NCI-H345 (cell line): ENCODE data around the gene MAP6.
"Not testable (repeated sequence)": the region's sequence is repeated elsewhere in the genome, so short reads cannot be mapped to it uniquely, and the experiment has no call there.

Experiments
- DNase-seq: peaks from one replicate; lab custom pipeline; 2025; lab: John Stamatoyannopoulos, UW

The MAP6 gene

DNA sequence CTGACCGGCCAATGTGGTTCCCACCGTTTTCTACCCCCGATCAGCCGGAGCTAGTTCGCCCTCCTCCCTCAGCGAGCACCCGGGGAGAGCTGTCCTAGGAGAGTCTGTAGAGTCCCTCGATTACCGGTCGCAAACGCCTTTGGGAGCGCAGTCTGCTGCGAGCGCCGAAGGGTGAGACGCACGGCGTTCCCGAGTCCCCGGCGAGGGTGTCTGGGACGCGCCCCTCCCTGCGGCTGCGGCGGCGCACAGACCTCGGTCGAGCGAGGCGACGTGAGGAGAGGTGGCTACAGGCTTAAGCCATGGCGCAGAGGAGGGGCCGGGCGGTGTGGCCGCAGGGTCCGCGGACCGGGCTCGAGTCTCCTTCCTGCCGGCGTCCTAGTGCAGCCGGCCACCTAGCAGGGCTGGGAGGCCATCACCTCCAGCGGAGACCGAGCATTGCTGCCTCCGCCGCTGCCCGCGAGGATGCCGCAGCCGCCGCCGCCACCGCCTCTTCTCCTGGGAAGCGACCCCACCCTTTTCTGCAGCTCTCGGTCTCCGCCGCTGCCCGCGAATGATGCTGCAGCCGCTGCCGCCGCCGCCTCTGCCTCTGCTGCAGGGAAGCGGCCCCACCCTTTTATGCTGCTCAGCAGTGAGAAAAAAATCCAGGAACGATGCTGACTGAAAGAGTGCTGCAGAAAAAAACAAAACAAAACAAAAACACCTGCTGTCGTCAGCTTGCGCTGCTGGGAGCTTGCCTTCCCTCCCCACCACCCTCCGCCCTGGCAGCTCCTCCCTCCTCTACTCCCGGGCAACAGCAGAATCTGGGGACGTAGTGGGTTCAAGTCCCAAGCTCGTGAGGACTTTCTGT is at the start of gene MAP6:
Gene MAP6, minus strand, starts transcription at position 588 of the 847 bp plus-strand sequence. CDS start 669 bp downstream, outside the sequence.
- DNase-seq = peak; percentile 76

DNA sequence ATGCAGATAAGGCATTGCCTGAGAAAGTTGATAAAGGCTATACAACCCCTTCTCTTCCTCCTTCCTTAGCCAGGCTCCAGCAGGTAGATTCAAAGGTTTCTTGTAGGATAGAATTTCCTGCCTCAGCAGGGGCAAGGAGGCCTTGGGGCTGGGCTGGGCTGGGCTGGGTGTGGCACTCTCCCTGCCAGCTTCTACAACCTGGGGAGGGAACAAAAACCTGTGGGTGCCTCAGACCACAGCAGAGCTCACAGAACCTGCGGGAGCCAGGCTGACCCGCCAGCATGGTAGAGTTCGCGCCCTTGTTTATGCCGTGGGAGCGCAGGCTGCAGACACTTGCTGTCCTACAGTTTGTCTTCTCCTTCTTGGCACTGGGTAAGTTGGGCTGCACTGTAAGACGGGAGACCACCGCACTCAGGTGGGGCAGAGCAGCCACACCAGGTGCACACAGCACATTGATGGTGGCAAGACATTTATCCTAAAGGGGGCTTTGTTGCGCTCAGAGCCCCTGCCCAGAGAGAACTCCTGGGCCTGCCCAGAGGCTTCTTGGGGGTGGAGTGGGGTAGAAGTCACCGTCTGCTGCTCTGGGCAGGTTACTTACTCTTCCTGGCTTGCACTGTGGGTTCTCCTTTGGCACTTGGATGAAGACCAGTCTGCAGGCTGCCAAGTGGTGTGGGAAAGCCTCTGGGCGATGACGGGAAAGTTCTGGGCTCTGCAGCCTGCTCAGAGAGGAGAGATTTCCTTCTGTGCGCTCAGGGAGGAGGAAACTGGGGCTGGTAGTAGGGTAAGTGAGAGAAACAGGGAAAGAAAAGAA is 49.0 kb upstream of the MAP6 start, which contains the start of gene MOGAT2:
Gene MOGAT2, plus strand, starts transcription at position 231 of the 811 bp plus-strand sequence. Its CDS starts 51 bp downstream, at position 282.
- DNase-seq = no peak

DNA sequence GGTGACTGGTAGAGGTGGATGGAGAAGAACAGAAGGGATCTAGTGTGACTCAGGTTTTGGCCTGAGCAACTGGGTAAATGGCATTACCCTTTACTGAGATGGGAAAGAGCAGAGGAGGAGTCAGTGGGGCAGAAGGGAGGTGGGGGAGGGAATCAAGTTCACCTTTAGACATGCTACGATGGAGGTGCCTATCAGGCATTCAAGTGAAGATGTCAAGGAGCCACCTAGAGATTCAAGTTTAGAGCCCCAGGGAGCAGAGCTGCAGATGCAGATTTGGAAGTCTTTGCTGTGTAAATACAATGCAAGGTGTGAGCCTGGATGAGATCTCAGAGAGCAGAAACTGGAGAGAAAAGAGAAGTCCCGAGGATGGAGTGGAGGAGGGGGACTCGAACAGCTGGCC is 47.8 kb upstream of the MAP6 start:
- no peak for DNase-seq

DNA sequence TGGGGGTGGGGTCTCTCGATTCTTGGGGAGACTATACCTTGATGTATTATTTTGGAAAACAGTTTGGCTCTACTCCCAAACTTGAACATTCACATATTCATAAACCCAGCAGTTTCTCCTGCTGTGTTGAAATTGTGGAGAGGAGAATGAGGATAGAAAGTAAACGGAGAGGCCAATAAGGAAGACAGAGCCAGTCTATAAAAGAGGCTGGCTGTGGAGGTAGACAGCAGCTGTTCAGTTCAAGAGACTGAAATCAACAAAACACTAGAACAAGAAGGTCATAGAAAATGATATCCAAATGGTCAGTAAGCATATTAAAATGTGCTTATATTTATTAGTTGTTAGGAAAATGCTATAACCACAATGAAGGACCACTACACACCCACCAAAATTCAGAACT is 46.9 kb upstream of the MAP6 start:
- DNase-seq = no peak

DNA sequence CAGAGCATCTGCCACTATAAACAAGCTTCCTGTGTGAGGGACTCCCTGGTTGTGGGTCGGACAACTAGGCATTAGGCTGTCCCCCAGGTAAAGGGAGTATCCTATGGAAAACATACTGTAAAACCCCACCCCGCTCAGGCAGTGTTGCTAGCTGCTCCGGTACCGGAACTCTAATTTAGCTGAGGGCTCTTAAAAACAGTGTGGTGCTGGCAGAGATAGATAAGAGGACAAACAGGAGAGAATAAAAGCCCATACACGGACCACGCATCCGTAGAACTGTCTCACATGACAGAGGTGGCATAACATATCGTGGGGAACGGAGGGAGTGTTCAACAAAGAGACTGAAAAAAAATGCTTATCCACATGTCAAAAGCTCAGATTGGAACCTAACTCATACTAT is 45.4 kb upstream of the MAP6 start:
- peak; percentile 75 for DNase-seq

DNA sequence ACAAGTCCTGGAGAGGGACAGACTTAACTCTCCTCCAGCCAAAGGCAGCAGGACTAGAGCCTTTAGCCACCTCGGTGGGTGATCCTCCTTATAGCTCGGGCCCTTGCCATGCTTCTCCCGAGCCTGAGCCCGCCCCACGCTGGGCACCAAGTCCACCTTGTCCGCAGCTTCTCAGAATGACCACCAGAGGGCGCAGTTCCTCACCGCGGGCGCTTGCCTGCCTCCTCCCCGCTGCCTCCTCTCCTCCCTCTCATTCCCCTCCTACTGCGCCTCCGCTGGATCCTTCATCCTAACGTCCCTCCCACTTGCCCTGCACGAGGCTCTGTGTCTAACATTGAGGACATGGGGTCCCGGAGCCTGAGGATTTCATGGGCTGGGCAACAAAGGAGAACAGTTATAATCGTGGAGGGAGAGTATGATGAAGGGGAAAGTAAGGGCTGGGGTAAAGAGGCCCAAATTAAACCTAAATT is 37.5 kb upstream of the MAP6 start:
- DNase-seq = peak; percentile 70

DNA sequence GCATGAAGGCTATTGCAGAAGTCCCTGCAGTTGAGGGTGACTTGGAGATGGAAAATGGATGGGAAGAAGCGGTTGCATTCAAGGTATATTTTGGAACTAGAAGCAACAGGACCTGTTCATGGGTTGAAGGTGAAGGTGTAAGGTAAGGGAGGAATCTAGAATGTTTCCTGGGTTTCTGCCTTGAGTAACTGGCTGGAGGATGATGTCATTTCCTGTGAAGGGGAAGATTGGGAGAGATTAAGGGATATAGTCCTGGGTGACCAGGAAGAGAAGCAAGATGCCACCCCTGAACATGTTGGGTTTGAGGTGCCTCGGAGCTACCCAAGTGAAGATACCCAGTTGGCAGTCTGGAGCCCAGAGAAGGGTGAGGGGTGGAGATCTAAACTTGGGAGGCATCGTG is 36.7 kb upstream of the MAP6 start:
- DNase-seq = no peak

DNA sequence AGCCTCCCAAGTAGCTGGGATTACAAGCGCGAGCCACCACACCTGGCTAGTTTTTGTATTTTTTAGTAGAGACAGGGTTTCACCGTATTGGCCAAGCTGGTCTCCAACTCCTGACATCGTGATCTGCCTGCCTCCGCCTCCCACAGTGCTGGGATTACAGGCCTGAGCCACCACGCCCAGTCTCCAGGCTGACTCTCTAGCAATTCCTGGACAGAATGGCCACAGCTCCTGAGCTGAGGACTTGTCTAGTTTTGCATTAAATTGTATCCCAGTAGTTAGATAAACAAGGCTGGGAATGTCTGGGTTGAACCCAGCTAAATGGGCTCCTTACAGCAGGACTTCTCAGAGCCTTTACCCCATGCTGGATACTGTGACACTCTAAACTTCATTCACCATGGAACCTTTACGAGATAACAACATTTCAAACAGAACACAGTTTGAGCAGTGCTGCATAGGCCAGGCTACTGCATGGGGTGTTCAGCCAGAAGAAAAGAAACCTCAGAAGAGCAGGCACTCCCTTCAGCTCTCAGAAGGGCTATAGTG is 34.9 kb upstream of the MAP6 start:
- DNase-seq = no peak

DNA sequence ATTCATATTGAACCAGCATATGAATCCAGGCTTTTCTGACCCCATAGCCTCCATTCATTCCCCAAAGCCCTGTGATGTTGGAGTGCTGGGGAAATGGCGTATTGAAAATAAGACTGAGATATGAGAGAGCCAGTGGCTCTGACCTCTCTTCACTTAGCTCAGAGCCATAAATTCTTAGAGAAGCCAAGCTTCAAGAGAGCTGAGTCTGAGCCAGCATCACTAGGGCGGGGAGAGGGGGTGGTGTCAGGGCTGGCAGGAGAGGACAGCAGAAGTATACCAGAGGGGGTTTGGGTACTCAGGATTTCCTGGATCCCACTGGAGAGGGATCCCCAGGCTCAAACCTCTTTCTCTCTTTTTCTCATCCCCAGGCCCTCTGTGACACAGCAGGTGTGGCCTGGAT is 32.1 kb upstream of the MAP6 start:
- DNase-seq = no peak

DNA sequence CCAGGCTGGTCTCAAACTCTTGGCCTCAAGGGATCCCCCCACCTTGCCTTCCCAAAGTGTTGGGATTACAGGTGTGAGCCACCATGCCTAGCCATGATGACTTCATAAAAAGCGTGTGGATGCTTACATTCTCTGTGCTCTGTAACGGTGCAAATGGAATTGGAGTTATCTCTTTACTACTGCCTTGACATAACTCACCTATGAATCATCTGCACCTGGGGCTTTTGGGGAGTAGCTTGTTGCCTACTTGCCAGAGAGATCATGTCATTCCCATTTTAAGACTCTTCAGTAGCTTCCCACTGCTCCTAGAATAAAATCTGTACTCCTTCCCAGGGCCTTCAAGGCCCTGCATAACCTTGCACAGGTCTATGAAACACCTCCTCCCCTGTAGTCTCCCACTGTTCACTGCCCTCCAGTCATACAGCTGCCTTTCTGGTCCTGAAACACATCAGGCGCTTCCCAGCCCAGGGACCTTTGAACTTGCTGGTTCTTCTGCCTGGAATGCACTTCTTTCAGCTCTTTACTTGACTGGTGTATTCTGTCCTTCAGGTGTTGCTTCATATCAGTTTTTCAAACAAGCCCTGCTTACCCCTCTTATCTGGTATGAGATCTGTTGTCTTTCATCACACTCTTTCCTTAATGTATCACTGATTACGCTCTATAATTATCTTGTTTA is 29.2 kb upstream of the MAP6 start:
- no peak for DNase-seq

DNA sequence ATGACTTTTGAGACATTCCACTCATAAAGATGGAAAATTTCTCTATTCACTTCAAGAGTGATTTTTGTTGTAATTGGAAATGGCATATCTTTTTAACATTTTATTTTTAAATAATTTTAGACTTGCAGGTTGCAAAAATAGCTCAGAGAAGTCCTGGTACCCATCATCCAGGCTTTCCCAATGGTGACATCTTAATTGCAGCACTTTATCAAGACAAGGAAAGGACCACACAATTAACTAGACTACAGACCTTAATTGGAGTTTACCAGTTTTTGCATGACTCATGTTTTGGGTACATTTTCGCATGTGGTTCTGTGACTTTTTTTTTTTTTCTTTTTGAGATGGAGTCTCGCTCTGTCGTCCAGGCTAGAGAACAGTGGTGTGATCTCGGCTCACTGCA is 23.0 kb upstream of the MAP6 start:
- DNase-seq = no peak

DNA sequence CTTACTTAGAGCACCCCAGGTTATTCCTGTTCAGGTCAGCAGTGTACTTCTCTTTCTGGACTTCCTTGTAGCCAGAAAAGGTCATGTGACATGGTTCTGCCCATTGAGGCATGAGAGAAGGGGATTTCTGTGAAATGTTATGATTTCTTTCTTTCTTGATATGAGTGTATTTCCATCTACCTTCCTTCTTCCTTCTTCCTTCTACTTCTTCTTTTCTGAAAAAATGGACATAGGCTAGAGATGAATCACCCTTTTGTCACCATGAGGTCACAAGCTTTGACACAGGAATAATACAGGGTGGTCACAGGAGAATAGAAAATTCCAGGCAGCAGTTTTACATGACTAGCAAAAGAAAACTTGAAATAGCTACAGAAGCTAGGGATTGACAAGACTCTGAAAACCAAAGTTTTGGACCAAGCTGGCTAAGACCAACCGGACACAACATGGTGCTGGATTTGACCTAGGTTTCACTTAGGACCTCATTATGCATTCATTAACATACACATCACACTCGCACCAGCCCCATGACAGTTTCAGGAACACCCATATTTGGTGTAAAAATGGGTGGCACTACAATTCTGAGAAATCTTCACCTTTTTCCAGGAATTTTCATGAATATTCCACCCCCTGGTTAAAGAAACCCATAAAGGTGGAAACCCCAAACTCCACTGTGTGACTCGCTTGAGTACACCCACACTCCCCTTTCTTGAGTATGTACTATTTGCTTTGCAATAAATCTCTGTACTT is 21.2 kb upstream of the MAP6 start:
- DNase-seq = no peak

DNA sequence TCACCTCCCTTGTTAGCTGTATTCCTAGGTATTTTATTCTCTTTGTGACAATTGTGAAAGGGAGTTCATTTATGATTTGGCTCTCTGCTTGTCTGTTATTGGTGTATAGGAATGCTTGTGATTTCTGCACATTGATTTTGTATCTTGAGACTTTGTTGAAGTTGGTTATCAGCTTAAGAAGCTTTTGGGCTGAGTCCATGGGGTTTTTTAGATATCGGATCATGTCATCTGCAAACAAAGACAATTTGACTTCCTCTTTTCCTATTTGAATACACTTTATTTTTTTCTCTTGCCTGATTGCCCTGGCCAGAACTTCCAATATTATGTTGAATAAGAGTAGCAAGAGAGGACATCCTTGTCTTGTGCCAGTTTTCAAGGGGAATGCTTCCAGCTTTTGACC is 15.0 kb upstream of the MAP6 start:
- DNase-seq = not testable (repeated sequence)

DNA sequence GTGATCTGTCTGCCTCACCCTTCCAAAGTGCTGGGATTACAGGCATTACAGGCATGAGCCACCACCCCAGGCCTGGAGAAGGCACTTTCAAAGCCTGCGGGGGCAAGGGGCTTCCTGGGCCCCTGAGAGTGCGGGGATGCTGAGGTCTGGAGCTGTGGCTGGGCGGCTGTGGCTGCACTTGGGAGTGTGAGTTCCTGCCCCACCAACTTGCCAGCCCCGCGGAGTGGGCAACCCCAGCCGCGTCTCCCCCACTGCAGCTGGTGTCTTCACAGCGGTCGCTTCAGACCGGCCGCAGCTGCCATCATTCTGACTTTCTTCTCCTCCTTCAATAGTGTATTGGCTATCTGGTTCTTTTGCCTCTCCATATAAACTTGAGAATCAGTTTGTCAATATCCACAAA is 10.7 kb upstream of the MAP6 start:
- no peak for DNase-seq

DNA sequence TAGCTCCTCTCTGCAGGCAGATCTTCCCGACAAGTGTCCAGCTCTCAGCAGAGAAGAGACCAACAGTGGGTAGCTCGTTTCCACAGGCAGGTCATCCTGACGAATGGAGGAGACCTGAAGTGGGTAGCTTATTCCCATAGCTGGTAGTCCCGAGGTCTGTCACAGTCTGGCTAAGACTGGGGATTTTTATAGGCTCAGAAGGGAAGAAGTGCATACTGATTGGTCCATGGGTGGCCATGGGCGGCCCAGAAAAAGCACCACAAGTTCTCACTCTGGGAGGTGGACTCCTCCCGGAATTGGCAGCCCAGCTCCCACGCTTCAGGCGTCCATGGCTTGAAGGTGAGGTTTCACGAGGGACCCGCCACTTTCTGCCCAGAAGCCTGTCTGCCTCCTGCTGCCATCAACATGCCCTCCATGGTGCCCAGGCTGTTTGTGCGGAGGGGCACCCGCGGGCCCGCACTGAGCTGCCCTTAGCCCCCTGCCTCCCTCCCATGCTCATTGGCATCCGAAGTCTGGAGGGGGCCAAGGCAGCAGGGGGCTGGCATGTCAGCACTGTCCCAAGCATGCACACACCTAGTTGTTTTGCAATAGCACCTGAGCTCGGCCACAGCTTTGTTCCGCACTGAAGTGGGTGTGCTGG is 9.9 kb upstream of the MAP6 start:
- no peak for DNase-seq

DNA sequence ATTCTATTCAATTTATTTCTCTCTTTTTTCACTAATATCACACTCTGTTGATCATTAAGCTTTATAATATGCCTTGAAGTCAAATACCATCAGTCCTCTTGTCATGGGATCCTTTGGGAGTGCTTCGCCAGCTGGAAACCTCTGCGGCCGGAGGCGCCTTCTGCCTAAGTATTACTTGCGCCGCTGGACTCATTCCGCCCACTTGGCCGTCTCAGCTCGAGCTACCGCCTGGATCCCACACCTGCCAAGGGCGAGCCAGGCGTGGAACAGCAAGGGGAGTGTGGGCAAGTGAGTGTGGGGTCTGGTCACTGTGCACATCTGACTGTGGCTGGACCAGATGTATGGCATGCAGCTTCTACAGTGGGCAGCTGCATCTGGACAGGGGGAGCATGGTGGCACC is 9.1 kb upstream of the MAP6 start:
- DNase-seq = no peak

DNA sequence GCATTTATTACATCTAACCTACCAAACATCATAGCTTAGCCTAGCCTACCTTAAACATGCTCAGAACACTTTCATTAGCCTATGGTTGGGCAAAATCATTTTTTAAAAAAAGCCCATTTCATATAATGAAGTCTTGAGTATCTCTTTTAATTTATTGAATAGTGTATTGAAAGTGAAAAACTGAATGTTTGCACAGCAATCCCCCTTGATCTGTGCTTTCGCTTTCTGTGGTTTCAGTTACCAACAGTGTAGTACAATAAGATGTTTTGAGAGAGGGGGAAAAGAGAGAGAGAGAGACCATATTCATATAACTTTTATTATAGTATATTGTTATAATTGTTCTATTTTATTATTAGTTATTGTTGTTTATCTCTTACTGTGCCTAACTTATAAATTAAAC is 8.4 kb upstream of the MAP6 start:
- DNase-seq = no peak

DNA sequence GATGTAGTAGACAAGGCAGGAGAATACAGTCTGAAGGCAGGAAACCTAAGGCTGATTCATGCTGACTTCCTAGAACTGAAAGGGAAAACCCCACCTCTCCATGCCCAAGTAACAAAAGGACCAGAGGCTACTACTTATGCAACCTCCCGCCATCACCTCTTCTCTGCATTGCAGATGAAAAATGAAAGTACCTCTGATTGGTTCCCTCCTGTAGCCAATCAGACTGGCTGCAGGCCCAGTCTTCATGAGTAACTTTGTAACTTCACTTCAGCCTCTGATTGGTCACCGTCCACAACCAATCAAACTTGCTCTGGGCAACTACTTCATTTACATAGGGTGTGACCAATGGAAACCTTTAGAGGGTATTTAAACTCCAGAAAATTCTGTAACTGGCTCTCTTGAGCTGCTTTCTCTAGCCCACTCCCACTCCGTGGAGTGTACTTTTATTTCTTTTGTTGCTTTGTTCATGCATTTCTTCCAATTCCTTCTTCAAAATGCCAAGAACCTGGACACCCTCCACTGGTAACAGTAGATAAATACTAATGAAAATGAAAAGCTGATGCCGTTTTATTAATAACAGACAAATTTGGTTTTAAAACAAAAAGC is 5.2 kb upstream of the MAP6 start:
- DNase-seq = no peak

DNA sequence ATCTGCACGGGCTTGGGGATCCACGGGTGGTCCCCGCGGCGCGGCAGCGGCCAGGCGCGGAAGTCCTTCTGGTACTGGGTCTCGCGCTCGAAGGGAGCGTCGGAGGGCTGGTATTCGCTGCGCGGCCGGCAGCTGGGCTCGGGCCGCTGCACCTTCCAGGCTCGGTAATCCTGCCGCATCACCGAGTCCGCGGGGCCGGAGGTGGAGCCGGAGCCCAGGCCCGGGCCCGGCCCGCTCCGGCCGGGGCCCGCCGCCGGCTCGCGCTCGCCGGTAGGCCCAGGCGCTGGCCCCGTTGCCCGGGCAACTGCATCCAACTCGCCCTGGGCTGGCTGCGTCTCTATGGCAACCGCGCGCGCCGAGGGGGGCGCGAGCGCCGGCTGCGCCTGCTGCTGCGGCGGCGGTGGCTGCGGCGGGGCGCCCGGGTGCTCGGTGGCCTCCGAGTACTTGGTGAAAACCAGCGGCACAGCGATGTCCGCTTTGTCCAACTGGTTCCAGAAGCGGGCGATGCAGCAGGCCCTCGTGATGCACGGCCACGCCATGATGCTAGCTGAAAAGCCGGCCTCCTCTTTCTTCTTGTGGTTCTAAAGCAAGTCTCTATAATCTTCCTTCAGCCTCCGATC is 897 bp downstream of the MAP6 start:
- DNase-seq = peak; percentile 83

DNA sequence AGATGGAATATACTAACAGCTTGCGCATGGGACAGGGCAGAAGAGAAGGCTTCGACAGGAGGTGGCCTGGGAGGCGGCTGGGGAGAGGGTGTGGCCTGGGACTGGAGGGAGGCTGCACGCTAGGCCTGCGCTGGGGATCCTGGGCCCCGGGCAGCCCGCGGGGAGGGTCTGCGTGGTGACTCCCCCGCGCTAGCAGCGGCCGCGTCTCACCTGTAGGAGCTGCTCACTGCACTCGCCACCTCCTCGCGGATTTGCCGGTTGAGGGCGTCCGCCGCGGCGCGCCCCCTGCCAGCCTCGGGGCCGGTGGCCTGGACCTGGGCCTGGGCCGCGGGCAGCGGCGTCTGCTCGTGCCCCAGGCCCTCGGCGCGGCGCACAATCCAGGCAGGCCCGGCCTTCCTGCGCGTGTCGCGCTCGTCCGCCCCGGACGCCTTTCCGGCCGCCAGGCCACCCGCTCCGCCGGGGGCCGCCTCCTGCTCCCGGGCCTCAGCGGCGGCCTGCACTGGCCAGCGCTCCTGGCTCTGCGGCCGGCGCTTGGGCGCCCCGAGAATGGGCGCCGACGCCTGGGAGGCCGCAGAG is 1.5 kb downstream of the MAP6 start:
- DNase-seq = peak; percentile 63
